ENCODE results near the gene ITGA11.

GRCh38 chr15:68259883-68260282 lies 172.1 kb downstream of the ITGA11 start:
- no peak for TF ChIP-seq PATZ1 (CRISPR knock-in tag; IDR thresholded peaks at IDR 0.05; ENCODE audit: borderline replicate concordance)
- TF ChIP-seq ZFP30 (CRISPR knock-in tag; IDR thresholded peaks at IDR 0.05), result no peak
- TF ChIP-seq CSRNP3 (CRISPR knock-in tag; IDR thresholded peaks at IDR 0.05), result no peak
- TF ChIP-seq ISL1 (CRISPR knock-in tag; IDR thresholded peaks at IDR 0.05), result no peak
- no peak for TF ChIP-seq POU6F1 (CRISPR knock-in tag; IDR thresholded peaks at IDR 0.05; ENCODE audit: borderline replicate concordance, low read depth)
- no peak for TF ChIP-seq TCF4 (CRISPR knock-in tag; IDR thresholded peaks at IDR 0.05; ENCODE audit: borderline replicate concordance)
- TF ChIP-seq ZNF565 (CRISPR knock-in tag; conservative IDR thresholded peaks at IDR 0.05; ENCODE audit: low read depth), result no peak
- TF ChIP-seq, protein P1, sequence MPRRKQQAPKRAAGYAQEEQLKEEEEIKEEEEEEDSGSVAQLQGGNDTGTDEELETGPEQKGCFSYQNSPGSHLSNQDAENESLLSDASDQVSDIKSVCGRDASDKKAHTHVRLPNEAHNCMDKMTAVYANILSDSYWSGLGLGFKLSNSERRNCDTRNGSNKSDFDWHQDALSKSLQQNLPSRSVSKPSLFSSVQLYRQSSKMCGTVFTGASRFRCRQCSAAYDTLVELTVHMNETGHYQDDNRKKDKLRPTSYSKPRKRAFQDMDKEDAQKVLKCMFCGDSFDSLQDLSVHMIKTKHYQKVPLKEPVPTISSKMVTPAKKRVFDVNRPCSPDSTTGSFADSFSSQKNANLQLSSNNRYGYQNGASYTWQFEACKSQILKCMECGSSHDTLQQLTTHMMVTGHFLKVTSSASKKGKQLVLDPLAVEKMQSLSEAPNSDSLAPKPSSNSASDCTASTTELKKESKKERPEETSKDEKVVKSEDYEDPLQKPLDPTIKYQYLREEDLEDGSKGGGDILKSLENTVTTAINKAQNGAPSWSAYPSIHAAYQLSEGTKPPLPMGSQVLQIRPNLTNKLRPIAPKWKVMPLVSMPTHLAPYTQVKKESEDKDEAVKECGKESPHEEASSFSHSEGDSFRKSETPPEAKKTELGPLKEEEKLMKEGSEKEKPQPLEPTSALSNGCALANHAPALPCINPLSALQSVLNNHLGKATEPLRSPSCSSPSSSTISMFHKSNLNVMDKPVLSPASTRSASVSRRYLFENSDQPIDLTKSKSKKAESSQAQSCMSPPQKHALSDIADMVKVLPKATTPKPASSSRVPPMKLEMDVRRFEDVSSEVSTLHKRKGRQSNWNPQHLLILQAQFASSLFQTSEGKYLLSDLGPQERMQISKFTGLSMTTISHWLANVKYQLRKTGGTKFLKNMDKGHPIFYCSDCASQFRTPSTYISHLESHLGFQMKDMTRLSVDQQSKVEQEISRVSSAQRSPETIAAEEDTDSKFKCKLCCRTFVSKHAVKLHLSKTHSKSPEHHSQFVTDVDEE (CRISPR knock-in tag; IDR thresholded peaks at IDR 0.05), result no peak
- TF ChIP-seq ESRRG (CRISPR knock-in tag; IDR thresholded peaks at IDR 0.05), result no peak

Data from SK-N-SH treated with all-trans-retinoic acid at 6 μM for 48 hours (cell line).